ENCODE results near the gene HIVEP3.
A peak's percentile ranks its signal among the peaks of the same experiment; 100 is the strongest.
"Not testable (repeated sequence)": the region's sequence is repeated elsewhere in the genome, so short reads cannot be mapped to it uniquely, and the experiment has no call there.

Gene HIVEP3

GRCh38 chr1:41698916-41699860 is 219.5 kb downstream of the HIVEP3 start:
- Mint-ChIP-seq H3K4me3 (peak overlapping the region; percentile 37), H3K9me3 (no peaks in the 10 kb centered on the region), H3K27me3 (no peaks in the 10 kb centered on the region), H3K4me1 (peaks cover 25% of the 10 kb centered on the region), H3K27ac (ENCODE audit: low read depth) (peak overlapping the region; percentile 77), H3K36me3 (ENCODE audit: insufficient read depth) (no peaks in the 10 kb centered on the region)
- ATAC-seq (replicated peaks; ENCODE audit: extremely low read depth, poor library complexity, severe bottlenecking): peak; percentile 92
- no peak for DNase-seq (ENCODE audit: low spot score in 2 of 2)

- Mint-ChIP-seq H3K4me3 (no peak overlapping the region), H3K36me3 (ENCODE audit: insufficient read depth) (no peaks in the 10 kb centered on the region), H3K9me3 (no peaks in the 10 kb centered on the region), H3K4me1 (peaks cover 25% of the 10 kb centered on the region), H3K27ac (ENCODE audit: low read depth) (no peak overlapping the region), H3K27me3 (no peaks in the 10 kb centered on the region)
- DNase-seq (ENCODE audit: low spot score in 2 of 2): no peak
- ATAC-seq (replicated peaks; ENCODE audit: extremely low read depth, poor library complexity, severe bottlenecking): no peak
These were observed 222.3 kb downstream of the HIVEP3 start for GRCh38 chr1:41696381-41696780.

GRCh38 chr1:41695118-41695745 is 223.5 kb downstream of the HIVEP3 start:
- Mint-ChIP-seq H3K4me3 (no peak overlapping the region), H3K27ac (ENCODE audit: low read depth) (no peak overlapping the region), H3K9me3 (no peaks in the 10 kb centered on the region), H3K27me3 (no peaks in the 10 kb centered on the region), H3K36me3 (ENCODE audit: insufficient read depth) (no peaks in the 10 kb centered on the region), H3K4me1 (peaks cover 25% of the 10 kb centered on the region)
- ATAC-seq (replicated peaks; ENCODE audit: extremely low read depth, poor library complexity, severe bottlenecking) (no peak), DNase-seq (ENCODE audit: low spot score in 2 of 2) (no peak)

DNA sequence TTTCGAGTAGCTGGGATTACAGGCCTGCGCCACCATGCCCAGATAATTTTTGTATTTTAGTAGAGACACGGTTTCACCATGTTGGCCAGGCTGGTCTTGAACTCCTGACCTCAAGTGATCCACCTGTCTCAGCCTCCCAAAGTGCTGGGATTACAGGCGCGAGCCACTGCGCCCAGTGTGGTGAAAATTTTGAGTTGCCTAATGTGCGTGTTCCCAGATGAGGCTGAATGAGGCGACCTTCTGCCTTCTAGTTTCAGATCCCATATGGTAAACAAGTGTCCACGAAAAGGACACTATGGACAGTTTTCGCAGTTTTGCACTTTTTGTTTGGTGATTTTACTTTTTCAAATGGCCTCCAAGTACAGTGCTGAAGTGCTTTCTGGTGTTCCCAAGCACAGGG is 226.8 kb downstream of the HIVEP3 start:
- not testable (repeated sequence) for H3K9me3 Mint-ChIP-seq; H3K36me3 Mint-ChIP-seq (ENCODE audit: insufficient read depth); DNase-seq (ENCODE audit: low spot score in 2 of 2); H3K4me3 Mint-ChIP-seq; H3K27ac Mint-ChIP-seq (ENCODE audit: low read depth); H3K27me3 Mint-ChIP-seq; ATAC-seq (replicated peaks; ENCODE audit: extremely low read depth, poor library complexity, severe bottlenecking)
- H3K4me1 Mint-ChIP-seq: peaks cover 23% of the 10 kb centered on the region

- no peaks in the 10 kb centered on the region for H3K27me3 Mint-ChIP-seq
- H3K4me1 Mint-ChIP-seq: peaks cover 29% of the 10 kb centered on the region
- DNase-seq (ENCODE audit: low spot score in 2 of 2): no peak
- peaks cover 4% of the 10 kb centered on the region for H3K36me3 Mint-ChIP-seq (ENCODE audit: insufficient read depth)
- no peak for ATAC-seq (replicated peaks; ENCODE audit: extremely low read depth, poor library complexity, severe bottlenecking)
- no peaks in the 10 kb centered on the region for H3K9me3 Mint-ChIP-seq
- no peak overlapping the region for H3K27ac Mint-ChIP-seq (ENCODE audit: low read depth)
- no peak overlapping the region for H3K4me3 Mint-ChIP-seq
These were observed 227.3 kb downstream of the HIVEP3 start for GRCh38 chr1:41691424-41691823.

DNA sequence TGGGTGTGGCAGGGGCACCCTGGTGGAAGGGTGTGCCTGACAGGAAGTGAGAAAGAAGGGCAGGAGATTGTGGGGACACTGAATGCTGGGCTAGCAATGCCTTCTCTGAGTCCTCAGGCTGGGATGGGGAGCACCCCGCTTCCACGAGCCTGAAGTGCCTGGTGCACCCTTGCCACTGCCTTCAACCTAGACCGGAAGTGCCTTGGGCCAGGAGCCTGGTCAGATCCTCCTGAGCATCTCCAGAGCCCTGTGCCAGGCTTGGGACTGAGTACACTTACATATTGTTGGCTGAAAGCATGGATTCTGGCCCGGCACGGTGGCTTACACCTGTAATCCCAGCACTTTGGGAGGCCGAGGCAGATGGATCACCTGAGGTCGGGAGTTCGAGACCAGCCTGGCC is 228.4 kb downstream of the HIVEP3 start:
- H3K4me3 Mint-ChIP-seq: peak overlapping the region; percentile 2
- H3K36me3 Mint-ChIP-seq (ENCODE audit: insufficient read depth): peaks cover 4% of the 10 kb centered on the region
- H3K27me3 Mint-ChIP-seq: no peaks in the 10 kb centered on the region
- peak overlapping the region; percentile 7 for H3K27ac Mint-ChIP-seq (ENCODE audit: low read depth)
- H3K4me1 Mint-ChIP-seq: peaks cover 38% of the 10 kb centered on the region
- DNase-seq (ENCODE audit: low spot score in 2 of 2) (no peak), ATAC-seq (replicated peaks; ENCODE audit: extremely low read depth, poor library complexity, severe bottlenecking) (no peak)
- H3K9me3 Mint-ChIP-seq: no peaks in the 10 kb centered on the region

DNA sequence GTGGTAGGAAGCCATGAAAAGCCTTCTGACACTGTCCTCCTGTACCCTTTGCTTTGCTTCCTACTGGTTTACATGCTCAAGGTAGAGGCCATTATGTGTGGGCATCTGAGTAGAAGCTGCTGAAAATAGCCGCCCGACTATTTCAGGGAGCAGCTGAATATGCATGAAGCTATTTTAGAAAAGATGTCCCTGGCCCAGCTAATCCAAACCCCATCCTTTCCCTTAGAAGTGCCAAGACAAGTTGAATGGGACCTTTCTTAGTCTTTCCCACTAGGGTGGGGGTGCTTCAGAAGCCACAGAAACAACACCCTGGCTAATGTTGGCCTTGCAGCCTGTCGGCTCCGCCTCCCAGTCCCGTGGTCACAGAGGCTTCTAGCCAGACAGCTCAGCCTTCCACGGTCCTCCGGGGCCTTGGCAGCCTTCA is 229.2 kb downstream of the HIVEP3 start:
- H3K9me3 Mint-ChIP-seq: no peaks in the 10 kb centered on the region

GRCh38 chr1:41689139-41689538 is 229.6 kb downstream of the HIVEP3 start:
- no peak overlapping the region for H3K27ac Mint-ChIP-seq (ENCODE audit: low read depth)
- peaks cover 4% of the 10 kb centered on the region for H3K36me3 Mint-ChIP-seq (ENCODE audit: insufficient read depth)
- H3K4me3 Mint-ChIP-seq: no peak overlapping the region
- ATAC-seq (replicated peaks; ENCODE audit: extremely low read depth, poor library complexity, severe bottlenecking) (no peak), DNase-seq (ENCODE audit: low spot score in 2 of 2) (no peak)
- peaks cover 50% of the 10 kb centered on the region for H3K4me1 Mint-ChIP-seq
- no peaks in the 10 kb centered on the region for H3K27me3 Mint-ChIP-seq
- no peaks in the 10 kb centered on the region for H3K9me3 Mint-ChIP-seq

More for the DNA sequence above, 229.2 kb downstream of the HIVEP3 start:
- Mint-ChIP-seq H3K36me3 (ENCODE audit: insufficient read depth) (peaks cover 4% of the 10 kb centered on the region), H3K27ac (ENCODE audit: low read depth) (peak overlapping the region; percentile 7), H3K4me3 (peak overlapping the region; percentile 2), H3K27me3 (no peaks in the 10 kb centered on the region), H3K4me1 (peaks cover 45% of the 10 kb centered on the region)
- no peak for DNase-seq (ENCODE audit: low spot score in 2 of 2)
- no peak for ATAC-seq (replicated peaks; ENCODE audit: extremely low read depth, poor library complexity, severe bottlenecking)

DNA sequence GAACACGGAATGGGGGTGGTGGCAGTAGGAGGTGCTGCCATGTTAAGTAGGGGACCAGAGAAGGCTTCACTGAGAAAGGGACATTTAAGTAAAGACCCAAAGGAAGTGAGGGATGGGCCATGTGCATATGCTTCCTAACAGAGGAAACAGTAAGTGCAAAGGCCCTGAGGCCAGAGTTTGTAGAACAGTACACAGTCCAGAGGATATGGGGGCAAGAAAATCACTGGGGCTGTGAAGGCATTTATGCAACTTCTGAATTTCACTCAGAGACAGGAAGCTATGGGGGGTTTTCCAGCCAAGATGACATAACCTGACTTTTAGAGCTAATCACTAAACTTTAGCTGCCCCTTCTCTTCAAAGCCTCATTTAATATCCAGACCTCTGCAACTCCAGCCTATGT is 231.7 kb downstream of the HIVEP3 start:
- H3K9me3 Mint-ChIP-seq: no peaks in the 10 kb centered on the region

DNA sequence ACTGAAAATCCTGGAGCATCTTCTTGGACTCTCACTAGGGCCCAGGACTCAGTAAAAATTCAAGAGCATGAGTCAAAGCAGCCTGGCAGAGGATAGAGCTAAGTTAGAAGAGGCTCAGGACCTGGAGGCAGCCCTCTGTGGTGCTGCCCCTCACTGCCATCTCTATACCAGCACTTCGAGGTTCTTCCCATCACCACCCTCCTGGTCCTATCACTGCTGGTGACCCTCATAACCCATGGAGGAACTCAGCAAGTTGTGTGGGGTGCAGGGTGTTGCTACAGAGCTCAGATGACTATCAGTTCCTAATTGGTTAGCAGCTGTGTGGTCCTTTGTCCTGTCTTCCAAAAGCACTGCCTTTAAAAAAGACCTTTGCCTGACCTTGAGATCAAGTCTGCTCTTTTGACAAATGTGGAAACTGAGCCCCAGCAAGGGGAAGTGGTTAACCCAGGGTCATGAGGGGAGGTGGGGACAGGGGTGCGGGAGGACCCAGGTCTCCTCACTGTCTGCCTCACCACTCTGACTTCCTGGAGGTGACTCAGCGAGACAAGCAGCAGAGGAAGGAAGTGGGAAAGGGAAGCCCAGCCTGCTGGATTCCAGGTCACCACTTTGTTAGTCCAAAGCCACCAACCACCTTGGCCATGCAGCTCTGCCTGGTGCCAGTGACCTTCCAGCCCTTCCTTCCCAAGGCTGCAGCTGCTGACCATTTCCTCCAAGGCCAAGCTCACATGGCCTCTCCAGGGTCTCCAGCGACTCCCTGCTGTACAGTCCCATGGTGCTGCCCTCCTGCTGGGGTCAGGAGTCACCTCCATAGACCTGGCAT is 234.8 kb downstream of the HIVEP3 start:
- Mint-ChIP-seq H3K36me3 (ENCODE audit: insufficient read depth) (peaks cover 6% of the 10 kb centered on the region), H3K4me3 (peak overlapping the region; percentile 48), H3K27ac (ENCODE audit: low read depth) (peak overlapping the region; percentile 80), H3K4me1 (peaks cover 88% of the 10 kb centered on the region), H3K9me3 (no peaks in the 10 kb centered on the region), H3K27me3 (no peaks in the 10 kb centered on the region)
- ATAC-seq (replicated peaks; ENCODE audit: extremely low read depth, poor library complexity, severe bottlenecking) (peak; percentile 70), DNase-seq (ENCODE audit: low spot score in 2 of 2) (no peak)

More for the DNA sequence above, 231.7 kb downstream of the HIVEP3 start:
- Mint-ChIP-seq H3K27me3 (no peaks in the 10 kb centered on the region), H3K4me3 (no peak overlapping the region), H3K36me3 (ENCODE audit: insufficient read depth) (peaks cover 6% of the 10 kb centered on the region), H3K27ac (ENCODE audit: low read depth) (no peak overlapping the region), H3K4me1 (peaks cover 69% of the 10 kb centered on the region)
- no peak for DNase-seq (ENCODE audit: low spot score in 2 of 2)
- ATAC-seq (replicated peaks; ENCODE audit: extremely low read depth, poor library complexity, severe bottlenecking): no peak

DNA sequence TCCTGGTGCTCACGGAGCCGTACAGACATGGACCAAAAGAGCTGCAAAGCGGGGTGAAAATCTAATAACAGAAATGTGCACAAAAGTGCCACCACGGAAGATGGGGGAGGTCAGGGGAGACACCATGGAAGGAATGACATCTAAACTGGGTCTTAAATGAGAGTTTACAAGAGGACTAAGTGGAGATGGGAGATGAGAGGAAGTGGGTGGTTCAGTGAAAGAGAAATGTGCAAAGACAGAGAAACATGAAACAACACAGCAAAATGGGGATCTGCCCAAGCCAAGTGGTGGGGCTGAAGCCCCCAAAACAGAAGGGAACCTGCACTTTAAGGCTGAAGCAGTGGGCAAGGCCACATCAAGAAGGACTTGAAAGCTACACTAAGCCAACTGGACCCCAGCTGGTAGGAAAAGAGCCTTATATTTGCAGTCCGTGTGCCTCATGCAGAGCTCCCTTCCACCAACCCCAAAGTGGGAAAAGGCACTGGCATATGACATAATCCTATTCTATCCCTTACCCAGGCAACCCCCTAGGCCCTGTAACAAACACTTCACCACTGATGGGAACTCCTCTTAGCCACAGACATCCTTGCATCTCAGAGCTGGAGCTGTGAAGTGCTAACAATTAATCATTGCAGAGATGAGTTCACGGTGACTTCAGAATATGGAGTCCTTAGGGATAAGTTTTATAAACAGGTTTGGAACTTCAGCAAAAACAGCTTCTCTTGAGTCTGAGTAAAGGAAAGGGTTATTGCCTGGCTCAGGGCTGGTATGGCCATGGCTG is 235.7 kb downstream of the HIVEP3 start:
- no peaks in the 10 kb centered on the region for H3K9me3 Mint-ChIP-seq
- peak overlapping the region; percentile 48 for H3K4me3 Mint-ChIP-seq
- no peaks in the 10 kb centered on the region for H3K27me3 Mint-ChIP-seq
- H3K36me3 Mint-ChIP-seq (ENCODE audit: insufficient read depth): peaks cover 4% of the 10 kb centered on the region
- ATAC-seq (replicated peaks; ENCODE audit: extremely low read depth, poor library complexity, severe bottlenecking) (no peak), DNase-seq (ENCODE audit: low spot score in 2 of 2) (no peak)
- peak overlapping the region; percentile 80 for H3K27ac Mint-ChIP-seq (ENCODE audit: low read depth)
- H3K4me1 Mint-ChIP-seq: peaks cover 90% of the 10 kb centered on the region

DNA sequence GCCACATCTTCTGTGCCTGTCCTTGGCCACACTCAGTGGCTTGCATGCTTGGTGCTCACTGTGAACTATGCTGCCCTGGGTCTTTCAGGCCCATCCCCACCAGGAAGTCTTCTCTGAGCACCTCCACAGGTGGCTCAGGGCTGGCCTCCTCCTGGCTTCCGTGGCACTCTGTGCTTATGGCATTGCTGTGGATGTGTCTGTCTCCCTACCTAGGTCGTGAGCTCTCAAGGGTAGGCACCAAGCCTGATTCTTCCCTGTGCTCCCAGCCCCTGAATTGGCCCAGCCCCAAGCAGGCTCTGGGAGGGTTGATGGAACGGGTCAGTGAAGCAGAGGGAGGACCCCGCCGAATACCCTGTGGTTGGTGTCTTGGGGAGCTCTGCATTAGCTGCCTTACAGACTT is 236.6 kb downstream of the HIVEP3 start:
- Mint-ChIP-seq H3K36me3 (ENCODE audit: insufficient read depth) (peaks cover 2% of the 10 kb centered on the region), H3K4me3 (no peak overlapping the region), H3K9me3 (no peaks in the 10 kb centered on the region), H3K27ac (ENCODE audit: low read depth) (peak overlapping the region; percentile 11), H3K27me3 (no peaks in the 10 kb centered on the region), H3K4me1 (peaks cover 93% of the 10 kb centered on the region)
- DNase-seq (ENCODE audit: low spot score in 2 of 2): no peak
- no peak for ATAC-seq (replicated peaks; ENCODE audit: extremely low read depth, poor library complexity, severe bottlenecking)

Measured in central memory CD8-positive, alpha-beta T cell (primary cell).